Sciatic nerve (tissue), 2 donors: ENCODE measurements around the gene SLC6A13. TPM values are rescaled to one million over a fixed set of nuclear protein-coding genes. Genes with fewer than 3 reads are reported as not detected.
A peak's percentile ranks its signal among the peaks of the same experiment; 100 is the strongest.
"Not testable (repeated sequence)": the region's sequence is repeated elsewhere in the genome, so short reads cannot be mapped to it uniquely, and the experiment has no call there.

ENCODE experiments used
- ATAC-seq: fragments of 200-7000 bp; cut with Tn5 transposase; one replicate; pipeline ENCODE4 v1.9.1; 2020; ENCODE audit warnings: mild to moderate bottlenecking, moderate library complexity
- DNase-seq: peaks from one replicate; pipeline ENCODE4 v3.0.0-alpha.2; 2020; ENCODE audit warnings: low spot score
- intact Hi-C: fragments of 100-400 bp; cut with DNase I; formaldehyde crosslinking; loops from one replicate; pipeline ENCODE4 v1.14.2; 2022
- total RNA-seq: library from RNA; stranded (reverse); fragmentation: NEBNext Ultra II Directional; extraction: Animal tissue kit (Norgen Biotek cat#: 25700); gene quantifications from one replicate; pipeline ENCODE4 v1.2.1, GENCODE V29; 2021
- donor health status: DM: no; HTN: no; CAD: no.
- donor health status: DM: no; HTN: no; CAD: no.

Gene SLC6A13
- total RNA-seq, 1 donor from 2014 or later: 0.85 TPM

- intact Hi-C loops: no loop called here
- ATAC-seq (peak; percentile 7), DNase-seq (no peak)
Measured at GRCh38 chr12:220946-221550, 41.6 kb downstream of the SLC6A13 start.

DNA sequence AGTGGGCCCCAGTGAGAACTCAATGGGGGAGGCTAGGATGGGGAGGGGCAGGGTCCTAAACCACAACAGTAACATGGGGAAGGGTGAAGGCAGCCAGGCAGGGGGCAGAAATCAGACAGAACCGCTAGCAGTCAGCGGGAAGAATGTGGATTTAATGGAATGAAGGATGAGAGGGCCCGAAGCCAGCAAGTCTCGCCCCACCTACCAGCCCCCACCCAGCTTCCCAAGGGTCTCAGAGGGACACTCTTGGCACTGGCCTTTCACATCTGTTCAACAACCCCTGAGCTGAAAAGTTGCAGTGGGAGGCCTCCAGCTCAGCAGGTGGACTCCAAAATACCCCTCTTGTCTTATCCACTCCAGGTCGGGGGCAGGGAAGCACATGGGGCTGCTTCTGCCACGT is 42.1 kb downstream of the SLC6A13 start:
- peak; percentile 12 for ATAC-seq
- DNase-seq: no peak
- intact Hi-C loops: no loop called here

DNA sequence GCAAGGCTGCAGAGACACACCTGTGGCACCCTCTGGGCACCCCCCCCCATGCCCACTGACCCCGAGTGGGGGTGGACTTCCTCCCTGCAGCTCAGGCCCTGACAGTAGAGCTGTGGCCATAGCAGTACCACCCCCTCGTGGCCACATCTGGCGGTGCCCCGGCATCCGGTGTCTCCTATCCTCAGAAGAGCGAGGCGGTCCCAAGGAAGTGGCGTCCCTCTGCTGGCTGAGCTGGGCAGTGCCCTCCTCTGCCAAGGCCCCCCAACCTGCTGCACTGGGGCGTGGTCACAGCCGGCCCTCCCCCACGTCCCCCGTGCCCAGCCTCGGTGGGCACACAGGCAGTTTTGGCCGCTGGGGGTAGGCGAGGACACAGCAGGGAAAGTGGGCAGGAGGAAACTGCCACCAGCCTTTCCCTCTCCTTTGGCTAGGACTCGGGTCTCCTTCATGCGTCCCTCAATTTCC is 42.7 kb downstream of the SLC6A13 start:
- DNase-seq (peak; percentile 80), ATAC-seq (peak; percentile 75)
- intact Hi-C loops: no loop called here

DNA sequence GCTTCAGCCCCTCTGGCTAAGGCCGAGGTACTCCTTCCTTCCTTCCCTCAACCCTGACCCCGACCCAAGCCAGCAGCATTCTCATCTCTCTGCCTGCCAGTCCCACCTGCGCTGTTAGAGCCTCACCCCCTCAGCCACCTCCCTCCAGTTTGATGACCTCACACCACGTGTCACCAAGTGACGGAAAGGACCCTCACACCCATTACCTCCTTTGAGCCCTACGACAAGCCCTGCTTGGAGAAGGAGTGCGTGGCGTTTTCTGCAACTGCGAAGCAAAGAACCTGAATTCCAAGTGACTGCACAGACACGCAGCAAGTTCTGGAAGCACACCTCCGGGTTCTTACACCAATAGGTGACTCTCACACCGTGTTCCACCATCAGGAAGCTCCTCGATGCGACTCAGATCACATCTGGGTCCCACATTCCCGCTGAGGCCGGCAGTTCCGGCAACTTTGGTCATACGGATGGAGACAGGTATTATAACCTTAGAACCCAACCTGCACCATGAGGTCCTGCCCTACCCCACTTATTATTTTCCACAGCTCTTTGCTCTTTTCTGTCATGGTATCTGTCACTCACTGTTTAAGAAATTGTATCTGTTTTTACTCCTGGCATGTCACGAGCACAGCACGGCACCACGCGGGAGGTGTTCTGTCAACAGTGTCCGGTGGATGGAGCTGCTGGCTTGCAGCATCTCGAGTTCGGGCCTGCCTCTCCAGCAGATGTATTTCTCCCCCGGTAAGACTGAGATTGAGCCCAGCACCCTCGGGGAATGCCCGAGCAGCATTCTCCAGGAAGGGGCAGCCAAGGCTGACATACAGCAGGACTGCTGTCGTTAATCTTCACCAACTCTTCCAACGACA is 43.7 kb downstream of the SLC6A13 start:
- intact Hi-C loops: no loop called here
- ATAC-seq: peak; percentile 61
- DNase-seq: no peak

GRCh38 chr12:218221-218620 is 44.4 kb downstream of the SLC6A13 start:
- ATAC-seq (no peak), DNase-seq (no peak)
- intact Hi-C loops: no loop called here

DNA sequence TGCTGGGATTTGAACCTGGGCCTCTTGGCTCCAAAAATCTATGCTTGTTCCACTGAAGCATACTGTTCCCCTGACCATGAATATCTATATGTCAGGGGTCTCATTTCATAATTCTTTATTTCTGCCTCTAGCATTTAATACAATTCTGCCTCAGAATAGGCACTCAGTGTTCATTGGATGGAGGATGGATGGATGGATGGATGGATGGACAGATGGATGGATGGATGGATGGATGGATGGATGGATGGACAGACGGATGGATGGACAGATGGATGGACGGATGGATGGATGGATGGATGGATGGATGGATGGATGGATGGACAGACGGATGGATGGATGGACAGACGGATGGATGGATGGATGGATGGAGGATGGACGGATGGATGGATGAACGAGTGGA is 45.6 kb downstream of the SLC6A13 start:
- DNase-seq, ATAC-seq, intact Hi-C loops: not testable (repeated sequence)

GRCh38 chr12:215116-215515 is 47.5 kb downstream of the SLC6A13 start:
- ATAC-seq (no peak), DNase-seq (no peak)
- intact Hi-C loops: no loop called here

DNA sequence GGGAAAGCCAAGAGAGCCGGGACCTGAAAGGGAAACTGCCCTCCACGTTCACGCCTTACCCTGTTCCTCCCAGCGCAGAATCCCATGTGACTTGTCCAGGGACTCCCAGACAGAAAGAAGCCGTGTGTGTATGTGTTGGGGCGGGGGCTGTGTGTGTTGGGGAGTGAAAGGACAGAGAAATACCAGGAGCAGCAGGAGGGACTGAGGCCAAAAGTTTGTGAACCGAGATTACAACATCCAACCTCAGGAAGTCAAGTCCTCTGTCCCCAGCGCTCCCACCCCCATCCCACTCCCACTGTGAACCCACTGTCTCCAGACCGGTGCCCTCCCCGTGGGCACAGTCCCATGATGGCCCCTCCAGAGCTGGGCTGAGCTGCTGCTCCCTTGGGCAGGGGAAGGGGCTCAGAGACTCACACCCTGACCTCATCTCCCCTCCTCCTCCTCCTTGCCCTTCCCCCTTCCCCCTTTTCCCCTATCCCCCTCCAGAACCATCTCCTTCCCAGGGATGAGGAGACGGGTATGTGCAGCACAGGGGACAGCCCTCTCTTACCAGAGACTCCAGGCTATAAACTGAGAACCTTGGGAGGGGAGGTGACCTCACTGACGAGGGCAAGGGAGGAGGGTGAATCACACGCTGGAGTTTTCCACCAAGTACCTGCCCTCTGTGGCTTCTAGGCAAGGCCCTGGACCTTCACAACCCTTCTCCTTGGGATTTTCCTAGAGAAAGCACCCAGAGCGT is 48.5 kb downstream of the SLC6A13 start, which contains the start of gene SLC6A12:
TSS of gene SLC6A12 (minus strand) at position 155 of the 739 bp plus-strand sequence. CDS start 4,171 bp downstream, outside the sequence.
- DNase-seq (no peak), ATAC-seq (peak; percentile 34)
- intact Hi-C loops: no loop called here

GRCh38 chr12:213527-213932 is 49.1 kb downstream of the SLC6A13 start:
- ATAC-seq: peak; percentile 6
- DNase-seq: no peak
- intact Hi-C loops: no loop called here

GRCh38 chr12:212715-213526 is 49.7 kb downstream of the SLC6A13 start:
- DNase-seq (no peak), ATAC-seq (peak; percentile 55)
- intact Hi-C loops: no loop called here

DNA sequence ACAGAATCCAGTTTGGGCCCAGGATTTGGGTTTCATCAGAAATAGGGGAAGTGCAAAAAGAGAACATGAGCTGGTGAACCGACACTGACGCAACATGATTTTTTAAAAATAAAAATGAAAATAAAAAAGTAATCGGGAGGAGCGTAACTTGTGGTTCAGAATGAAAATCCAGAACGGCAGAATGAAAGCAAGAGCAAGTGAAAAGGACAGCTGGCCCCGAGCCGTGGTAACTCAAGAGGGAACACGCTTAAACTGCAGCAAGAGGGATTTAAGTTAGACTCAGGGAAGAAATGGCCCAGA is 50.3 kb downstream of the SLC6A13 start:
- DNase-seq: no peak
- peak; percentile 27 for ATAC-seq
- intact Hi-C loops: no loop called here

- intact Hi-C loops: no loop called here
- DNase-seq: no peak
- no peak for ATAC-seq
Measured at GRCh38 chr12:211639-212414, 50.8 kb downstream of the SLC6A13 start.

DNA sequence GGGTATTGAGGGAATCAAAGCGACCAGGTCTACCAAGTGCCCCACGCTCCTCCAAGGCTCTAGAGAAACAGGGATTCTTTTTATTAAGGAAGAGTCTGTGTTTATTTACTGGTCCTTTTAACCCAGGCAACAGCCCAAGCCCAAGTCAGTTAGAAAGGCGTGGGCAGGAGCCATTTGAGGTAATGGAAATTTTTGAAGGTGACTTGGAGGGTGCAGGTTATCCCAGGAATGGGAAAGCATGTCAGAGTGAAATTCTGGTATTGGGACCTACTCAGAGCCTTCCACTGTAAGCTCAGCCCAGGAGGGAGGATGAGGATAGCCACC is 51.5 kb downstream of the SLC6A13 start:
- no peak for ATAC-seq
- DNase-seq: no peak
- intact Hi-C loops: no loop called here

DNA sequence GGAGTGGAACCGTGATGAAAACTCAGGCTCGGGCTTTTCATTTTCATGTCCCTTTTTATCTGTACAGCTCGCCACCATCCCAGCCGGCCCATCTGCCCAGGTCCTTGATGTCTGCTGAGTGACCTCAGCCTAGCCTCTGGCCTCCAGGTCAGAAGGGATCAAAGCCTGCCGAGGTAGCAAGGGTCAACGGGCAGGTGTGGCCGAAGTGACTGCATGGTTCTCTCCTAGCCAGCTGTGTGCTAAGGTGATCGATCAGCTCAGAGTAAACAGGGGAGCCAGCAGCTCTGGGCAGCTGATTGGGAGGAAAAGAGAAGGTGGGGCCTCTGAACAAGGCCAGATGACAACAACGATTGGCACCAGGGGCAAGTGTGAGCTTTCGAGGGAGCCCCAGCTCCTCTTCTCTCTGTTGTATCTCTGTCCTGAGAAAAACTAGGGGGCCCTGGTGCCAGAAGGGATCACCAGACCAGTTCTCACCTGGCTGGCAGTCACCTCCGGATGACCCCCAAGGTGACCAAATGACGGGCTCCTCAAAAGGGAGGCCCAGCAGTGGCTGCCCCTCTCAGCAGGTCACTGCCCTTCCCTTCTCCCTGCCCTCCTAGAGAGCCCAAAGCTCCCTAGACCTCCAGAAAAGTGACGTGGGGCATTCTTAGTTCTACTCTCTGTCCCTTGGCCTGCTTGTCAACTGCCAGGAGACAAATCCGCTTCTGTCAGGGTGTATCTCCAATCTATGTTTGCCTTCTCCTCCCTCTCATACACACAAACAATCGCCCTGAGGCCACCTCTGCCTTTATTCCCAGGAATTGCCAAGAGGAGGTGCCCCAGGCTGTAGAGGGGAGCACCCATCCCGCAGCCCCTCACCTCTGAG is 52.1 kb downstream of the SLC6A13 start:
- ATAC-seq: no peak
- no peak for DNase-seq
- intact Hi-C loops: no loop called here

GRCh38 chr12:209851-210250 is 52.8 kb downstream of the SLC6A13 start:
- no peak for ATAC-seq
- DNase-seq: no peak
- intact Hi-C loops: no loop called here

GRCh38 chr12:209246-209645 is 53.4 kb downstream of the SLC6A13 start:
- DNase-seq: no peak
- no peak for ATAC-seq
- intact Hi-C loops: no loop called here

DNA sequence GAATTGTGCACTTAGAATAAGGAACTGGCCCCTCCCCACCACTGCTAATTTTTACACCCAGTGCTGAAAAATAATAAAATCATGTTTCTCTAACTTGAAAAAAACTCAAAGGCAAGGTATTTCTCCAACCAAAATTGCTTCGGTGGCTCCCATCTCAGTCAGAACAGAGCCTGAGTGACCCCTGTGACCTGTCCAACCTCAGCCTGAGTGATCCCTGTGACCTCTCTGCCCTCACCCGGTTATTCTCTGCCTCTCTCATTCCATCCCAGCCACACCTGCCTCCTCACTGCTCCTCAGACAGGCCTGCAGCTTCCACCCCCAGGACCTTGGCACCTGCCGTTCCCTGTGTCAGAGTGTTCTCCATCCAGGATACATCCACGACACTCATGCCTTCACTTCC is 53.8 kb downstream of the SLC6A13 start:
- intact Hi-C loops: no loop called here
- no peak for ATAC-seq
- no peak for DNase-seq

DNA sequence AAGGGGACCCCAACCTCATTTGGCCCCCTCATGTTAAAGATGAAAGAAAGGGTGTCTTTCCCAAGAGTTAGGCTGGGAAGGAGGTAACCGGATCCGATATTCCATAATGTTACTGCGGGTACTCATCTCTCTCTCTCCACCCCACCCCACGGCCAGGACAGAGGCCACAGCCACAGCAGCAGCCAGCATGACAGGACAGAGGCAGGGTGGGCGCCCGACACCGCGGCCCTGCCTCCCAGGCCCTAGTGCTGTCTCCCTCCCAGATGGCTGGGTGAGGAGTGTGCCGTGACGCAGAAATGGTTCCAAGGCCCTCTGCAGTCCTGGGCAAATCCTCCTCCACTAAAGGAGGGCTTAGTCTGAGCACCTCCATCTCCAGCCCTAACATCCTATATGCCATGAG is 54.8 kb downstream of the SLC6A13 start:
- DNase-seq (no peak), ATAC-seq (no peak)
- intact Hi-C loops: no loop called here
